ENCODE measurements around the gene MAS1L.
"Not testable (repeated sequence)": the region's sequence is repeated elsewhere in the genome, so short reads cannot be mapped to it uniquely, and the experiment has no call there.

Gene MAS1L

DNA sequence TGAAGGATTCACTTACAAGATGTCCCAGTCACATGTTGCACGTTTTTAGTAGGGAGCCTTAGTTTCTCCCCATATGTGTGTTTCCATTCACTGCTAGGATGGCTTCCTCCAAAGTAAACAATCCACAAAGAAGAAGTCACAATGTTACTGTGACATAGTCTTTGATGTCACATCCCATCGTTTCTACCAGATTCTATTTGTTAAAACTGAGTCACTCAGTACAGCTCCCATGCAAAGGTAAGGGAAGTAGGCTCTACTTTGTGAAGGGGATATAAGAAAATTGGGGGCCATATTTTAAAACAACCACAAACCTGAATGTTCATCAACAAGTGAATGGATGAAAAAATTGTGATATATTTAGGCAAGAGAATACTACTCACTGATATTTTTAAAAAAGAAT is 30.8 kb downstream of the MAS1L start, which contains the start of the genes OR11A1 and OR2H1:
TSS of gene OR11A1 (minus strand) at position 101 of the 400 bp plus-strand sequence. CDS start 29,430 bp downstream, outside the sequence.
TSS of gene OR2H1 (plus strand) at position 185 of the 400 bp plus-strand sequence. CDS start 4,615 bp downstream, outside the sequence.
- TF ChIP-seq, protein P1, sequence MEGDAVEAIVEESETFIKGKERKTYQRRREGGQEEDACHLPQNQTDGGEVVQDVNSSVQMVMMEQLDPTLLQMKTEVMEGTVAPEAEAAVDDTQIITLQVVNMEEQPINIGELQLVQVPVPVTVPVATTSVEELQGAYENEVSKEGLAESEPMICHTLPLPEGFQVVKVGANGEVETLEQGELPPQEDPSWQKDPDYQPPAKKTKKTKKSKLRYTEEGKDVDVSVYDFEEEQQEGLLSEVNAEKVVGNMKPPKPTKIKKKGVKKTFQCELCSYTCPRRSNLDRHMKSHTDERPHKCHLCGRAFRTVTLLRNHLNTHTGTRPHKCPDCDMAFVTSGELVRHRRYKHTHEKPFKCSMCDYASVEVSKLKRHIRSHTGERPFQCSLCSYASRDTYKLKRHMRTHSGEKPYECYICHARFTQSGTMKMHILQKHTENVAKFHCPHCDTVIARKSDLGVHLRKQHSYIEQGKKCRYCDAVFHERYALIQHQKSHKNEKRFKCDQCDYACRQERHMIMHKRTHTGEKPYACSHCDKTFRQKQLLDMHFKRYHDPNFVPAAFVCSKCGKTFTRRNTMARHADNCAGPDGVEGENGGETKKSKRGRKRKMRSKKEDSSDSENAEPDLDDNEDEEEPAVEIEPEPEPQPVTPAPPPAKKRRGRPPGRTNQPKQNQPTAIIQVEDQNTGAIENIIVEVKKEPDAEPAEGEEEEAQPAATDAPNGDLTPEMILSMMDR (IDR thresholded peaks at IDR 0.05; ENCODE audit: borderline replicate concordance, insufficient read depth, low read depth, low read length), result no peak
- H3K4me3 ChIP-seq (ENCODE audit: low read depth, low read length), result no peak within 1 kb of the TSS

DNA sequence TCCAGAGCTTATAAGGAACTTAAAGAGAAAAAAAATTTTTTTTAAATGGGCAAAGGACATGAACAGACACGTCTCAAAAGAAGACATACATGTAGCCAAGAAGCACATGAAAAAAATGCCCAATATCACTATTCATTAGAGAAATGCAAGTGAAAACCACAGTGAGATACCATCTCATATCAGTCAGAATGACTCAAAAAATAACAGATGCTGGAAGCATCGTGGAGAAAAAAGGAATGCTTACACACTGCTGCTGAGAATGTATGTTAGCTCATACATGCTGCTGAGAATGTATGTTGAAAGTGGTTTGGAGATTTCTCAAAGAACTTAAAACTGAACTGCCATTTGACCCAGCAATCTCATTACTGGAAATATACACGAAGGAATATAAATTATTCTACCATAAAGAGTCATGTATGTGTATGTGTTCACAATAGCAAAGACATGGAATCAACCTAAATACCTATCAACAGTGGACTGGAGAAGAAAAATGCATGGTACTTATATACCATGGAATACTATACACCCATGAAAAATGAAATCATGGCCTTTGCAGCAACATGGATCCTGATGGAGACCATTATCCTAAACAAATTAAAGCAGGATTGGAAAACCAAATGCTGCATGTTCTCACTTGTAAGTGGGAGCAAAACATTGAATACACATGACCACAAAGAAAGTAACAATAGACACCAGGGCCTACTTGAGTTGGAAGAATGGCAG is 36.1 kb downstream of the MAS1L start:
- no peak overlapping the region for H3K4me3 ChIP-seq (ENCODE audit: low read depth, low read length)
- TF ChIP-seq, protein P1 (IDR thresholded peaks at IDR 0.05; ENCODE audit: borderline replicate concordance, insufficient read depth, low read depth, low read length), result no peak

DNA sequence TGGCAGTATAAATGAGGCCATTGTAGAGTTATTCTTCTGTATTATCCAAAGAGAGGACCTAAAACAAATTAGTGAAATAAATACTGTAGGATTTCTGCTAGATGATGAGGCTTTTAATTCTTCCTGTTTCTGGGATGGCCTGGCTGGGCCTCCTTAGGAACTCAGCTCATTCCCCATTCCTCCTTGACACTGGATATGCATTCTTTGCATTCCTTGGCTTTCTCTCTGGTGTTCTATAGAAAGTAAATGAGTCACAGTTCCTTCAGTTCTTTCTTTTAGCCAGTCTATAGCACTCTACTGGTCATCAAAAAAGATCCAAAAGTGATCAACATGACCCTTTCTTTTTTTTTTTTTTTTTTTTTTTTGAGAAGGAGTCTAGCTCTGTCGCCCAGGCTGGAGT is 40.1 kb downstream of the MAS1L start:
- TF ChIP-seq, protein P1 (IDR thresholded peaks at IDR 0.05; ENCODE audit: borderline replicate concordance, insufficient read depth, low read depth, low read length), result no peak
- no peak overlapping the region for H3K4me3 ChIP-seq (ENCODE audit: low read depth, low read length)

DNA sequence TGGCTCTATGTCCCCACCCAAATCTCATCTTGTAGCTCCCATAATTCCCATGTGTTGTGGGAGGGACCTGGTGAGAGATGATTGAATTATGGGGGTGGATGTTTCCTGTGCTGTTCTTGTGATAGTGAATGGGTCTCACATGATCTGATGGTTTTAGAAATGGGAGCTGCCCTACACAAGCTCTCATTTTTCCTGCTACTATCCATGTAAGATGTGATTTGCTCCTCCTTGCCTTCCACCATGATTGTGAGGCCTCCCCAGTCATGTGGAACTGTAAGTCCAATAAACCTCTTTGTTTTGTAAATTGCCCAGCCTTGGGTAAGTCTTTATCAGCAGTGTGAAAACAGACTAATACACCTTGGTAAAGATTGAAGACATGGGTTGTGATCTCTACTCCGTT is 43.7 kb downstream of the MAS1L start:
- H3K4me3 ChIP-seq (ENCODE audit: low read depth, low read length), result not testable (repeated sequence)

DNA sequence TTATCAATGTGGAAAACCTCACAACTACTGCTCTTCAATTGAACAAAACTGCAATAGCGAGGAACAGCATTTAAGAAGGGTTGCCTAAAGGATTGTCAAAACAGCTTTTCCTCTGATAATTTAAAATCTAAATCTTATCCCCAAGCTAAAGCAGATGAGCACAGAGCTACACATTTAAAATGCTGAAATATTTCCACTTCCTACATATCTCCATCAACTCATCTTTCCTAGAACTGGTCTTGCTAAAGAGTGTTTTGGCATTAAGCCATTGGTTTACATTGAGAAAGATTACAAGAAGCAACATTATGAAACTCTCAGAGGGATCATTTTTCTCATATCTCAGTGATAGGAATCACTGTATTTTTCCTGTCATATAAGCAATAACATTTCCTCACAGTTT is 45.0 kb downstream of the MAS1L start:
- no peak overlapping the region for H3K4me3 ChIP-seq (ENCODE audit: low read depth, low read length)
- TF ChIP-seq, protein P1 (IDR thresholded peaks at IDR 0.05; ENCODE audit: borderline replicate concordance, insufficient read depth, low read depth, low read length), result no peak

DNA sequence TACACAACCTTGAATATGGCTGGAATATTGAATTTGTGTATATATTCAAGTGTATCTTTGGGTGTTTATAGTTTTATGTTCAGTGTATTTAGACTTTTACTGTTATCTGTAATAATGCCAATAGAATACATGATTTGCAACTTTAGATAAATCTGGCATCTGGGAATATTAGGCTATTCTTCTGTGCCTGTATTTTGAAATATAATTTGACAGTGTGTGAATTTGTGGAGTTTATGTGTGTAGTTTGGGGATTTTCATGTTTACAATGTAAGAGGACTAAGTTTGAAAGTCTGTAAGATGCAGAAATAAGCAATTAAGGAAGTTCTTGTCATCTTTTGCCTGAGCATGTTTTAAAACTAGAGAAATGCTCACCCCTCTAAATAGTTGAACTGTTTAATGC is 48.8 kb downstream of the MAS1L start, which contains the start of gene OR10C1:
TSS of gene OR10C1 (plus strand) at position 301 of the 400 bp plus-strand sequence. CDS start 710 bp downstream, outside the sequence.
- no peak within 1 kb of the TSS for H3K4me3 ChIP-seq (ENCODE audit: low read depth, low read length)
- TF ChIP-seq, protein P1 (IDR thresholded peaks at IDR 0.05; ENCODE audit: borderline replicate concordance, insufficient read depth, low read depth, low read length), result no peak

DNA sequence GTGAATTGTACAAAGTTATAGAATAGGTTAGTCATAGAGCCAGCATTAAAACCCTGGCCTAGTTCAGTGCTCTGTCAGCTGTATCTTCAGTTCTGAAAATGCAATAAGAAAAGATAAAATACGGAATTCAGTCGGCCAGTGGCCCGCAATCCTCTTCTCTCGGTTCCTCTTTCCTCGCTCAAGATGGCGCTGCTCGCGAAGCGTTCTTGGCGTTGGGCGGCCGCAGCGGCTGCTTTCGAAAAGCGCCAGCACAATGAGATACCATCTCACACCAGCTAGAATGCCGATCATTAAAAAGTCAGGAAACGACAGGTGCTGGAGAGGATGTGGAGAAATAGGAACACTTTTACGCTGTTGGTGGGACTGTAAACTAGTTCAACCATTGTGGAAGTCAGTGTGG is 51.0 kb downstream of the MAS1L start:
- H3K4me3 ChIP-seq (ENCODE audit: low read depth, low read length), result not testable (repeated sequence)

Data from GM12875 (cell line).